ENCODE data around the gene LY6G5C.

DNA sequence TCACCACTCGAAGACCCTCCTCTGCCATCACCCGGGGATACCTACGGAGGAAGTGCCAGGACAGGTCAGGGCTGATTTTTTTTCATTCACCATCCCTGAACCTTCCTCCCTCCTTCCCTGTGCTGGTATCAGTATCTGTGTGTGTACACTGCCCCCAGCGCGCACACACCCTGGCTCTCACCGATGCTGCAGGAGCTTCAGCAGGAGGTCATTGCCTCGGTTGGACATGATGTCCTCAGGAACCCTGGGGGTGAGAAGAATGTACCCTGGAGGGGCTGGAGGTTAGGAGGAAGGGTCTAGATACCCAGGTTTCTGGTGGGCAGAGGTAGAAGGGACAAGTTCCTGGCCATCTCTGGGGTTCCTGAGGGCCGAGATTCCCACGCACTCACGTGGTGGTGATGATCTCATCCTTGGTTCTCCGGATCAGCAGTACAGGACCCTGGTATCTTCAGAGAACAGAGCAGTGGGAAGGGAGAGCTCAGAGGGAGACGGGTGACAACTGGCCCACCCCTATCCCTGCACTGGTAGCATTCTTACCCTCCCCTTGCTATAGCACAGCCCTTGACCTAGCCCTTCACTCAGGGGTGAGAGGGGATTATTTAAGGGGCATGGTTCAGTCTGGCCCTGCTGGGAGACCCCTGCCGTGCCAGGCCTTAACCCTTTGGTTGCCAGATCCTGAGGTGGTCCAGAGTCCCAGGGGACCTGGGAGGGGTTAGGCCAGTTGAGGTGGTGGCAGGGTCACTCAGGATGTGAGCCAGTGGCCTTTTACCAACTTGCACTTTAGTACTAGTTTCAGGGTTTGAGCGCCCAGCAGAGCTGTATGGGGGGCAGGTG, 7.2 kb upstream of the LY6G5C start:
- TF ChIP-seq CTCF (conservative IDR thresholded peaks at IDR 0.05; ENCODE audit: low read depth in 2 of 2) = no peak
- TF ChIP-seq, protein P1, sequence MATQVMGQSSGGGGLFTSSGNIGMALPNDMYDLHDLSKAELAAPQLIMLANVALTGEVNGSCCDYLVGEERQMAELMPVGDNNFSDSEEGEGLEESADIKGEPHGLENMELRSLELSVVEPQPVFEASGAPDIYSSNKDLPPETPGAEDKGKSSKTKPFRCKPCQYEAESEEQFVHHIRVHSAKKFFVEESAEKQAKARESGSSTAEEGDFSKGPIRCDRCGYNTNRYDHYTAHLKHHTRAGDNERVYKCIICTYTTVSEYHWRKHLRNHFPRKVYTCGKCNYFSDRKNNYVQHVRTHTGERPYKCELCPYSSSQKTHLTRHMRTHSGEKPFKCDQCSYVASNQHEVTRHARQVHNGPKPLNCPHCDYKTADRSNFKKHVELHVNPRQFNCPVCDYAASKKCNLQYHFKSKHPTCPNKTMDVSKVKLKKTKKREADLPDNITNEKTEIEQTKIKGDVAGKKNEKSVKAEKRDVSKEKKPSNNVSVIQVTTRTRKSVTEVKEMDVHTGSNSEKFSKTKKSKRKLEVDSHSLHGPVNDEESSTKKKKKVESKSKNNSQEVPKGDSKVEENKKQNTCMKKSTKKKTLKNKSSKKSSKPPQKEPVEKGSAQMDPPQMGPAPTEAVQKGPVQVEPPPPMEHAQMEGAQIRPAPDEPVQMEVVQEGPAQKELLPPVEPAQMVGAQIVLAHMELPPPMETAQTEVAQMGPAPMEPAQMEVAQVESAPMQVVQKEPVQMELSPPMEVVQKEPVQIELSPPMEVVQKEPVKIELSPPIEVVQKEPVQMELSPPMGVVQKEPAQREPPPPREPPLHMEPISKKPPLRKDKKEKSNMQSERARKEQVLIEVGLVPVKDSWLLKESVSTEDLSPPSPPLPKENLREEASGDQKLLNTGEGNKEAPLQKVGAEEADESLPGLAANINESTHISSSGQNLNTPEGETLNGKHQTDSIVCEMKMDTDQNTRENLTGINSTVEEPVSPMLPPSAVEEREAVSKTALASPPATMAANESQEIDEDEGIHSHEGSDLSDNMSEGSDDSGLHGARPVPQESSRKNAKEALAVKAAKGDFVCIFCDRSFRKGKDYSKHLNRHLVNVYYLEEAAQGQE (IDR thresholded peaks at IDR 0.05; ENCODE audit: unreplicated experiment) = no peak
- no peak for TF ChIP-seq CREB1 (CRISPR knock-in tag; IDR thresholded peaks at IDR 0.05; ENCODE audit: low read depth)
- TF ChIP-seq POLR2AphosphoS5 (IDR thresholded peaks at IDR 0.05; ENCODE audit: low read depth) = no peak
- no peak for TF ChIP-seq EZH2 (IDR thresholded peaks at IDR 0.05; ENCODE audit: low read depth, unreplicated experiment)
- no peak for TF ChIP-seq ZNF114 (CRISPR knock-in tag; IDR thresholded peaks at IDR 0.05)
- TF ChIP-seq, protein P2, sequence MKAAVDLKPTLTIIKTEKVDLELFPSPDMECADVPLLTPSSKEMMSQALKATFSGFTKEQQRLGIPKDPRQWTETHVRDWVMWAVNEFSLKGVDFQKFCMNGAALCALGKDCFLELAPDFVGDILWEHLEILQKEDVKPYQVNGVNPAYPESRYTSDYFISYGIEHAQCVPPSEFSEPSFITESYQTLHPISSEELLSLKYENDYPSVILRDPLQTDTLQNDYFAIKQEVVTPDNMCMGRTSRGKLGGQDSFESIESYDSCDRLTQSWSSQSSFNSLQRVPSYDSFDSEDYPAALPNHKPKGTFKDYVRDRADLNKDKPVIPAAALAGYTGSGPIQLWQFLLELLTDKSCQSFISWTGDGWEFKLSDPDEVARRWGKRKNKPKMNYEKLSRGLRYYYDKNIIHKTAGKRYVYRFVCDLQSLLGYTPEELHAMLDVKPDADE (IDR thresholded peaks at IDR 0.05) = no peak
- TF ChIP-seq EZH2phosphoT487 (IDR thresholded peaks at IDR 0.05; ENCODE audit: unreplicated experiment) = no peak
- TF ChIP-seq ZNF331 (CRISPR knock-in tag; IDR thresholded peaks at IDR 0.05; ENCODE audit: low read depth) = no peak
- no peak for TF ChIP-seq STAT1 (IDR thresholded peaks at IDR 0.05; ENCODE audit: unreplicated experiment)
- no peak for TF ChIP-seq JUNB (IDR thresholded peaks at IDR 0.05; ENCODE audit: unreplicated experiment)
- no peak for TF ChIP-seq NANOG (IDR thresholded peaks at IDR 0.05; ENCODE audit: borderline replicate concordance)
- TF ChIP-seq ZNF462 (CRISPR knock-in tag; IDR thresholded peaks at IDR 0.05) = no peak

Data from GM23338 (cell line).